Transverse colon (tissue), 4 donors: ENCODE results near the gene KIFC3. TPM values are rescaled to one million over a fixed set of nuclear protein-coding genes. Genes with fewer than 3 reads are reported as not detected.

Source experiments
- DNase-seq: peaks from one replicate; pipeline ENCODE4 v3.0.0-alpha.2; 2019
- H3K27ac ChIP-seq, 4 donors: fragments of 200-600 bp; sonication (generic); 2 replicates each; pipeline ENCODE4 v1.5.1; 2016 to 2018; ENCODE audit warnings: inconsistent platforms in 4 of 4
- H3K27me3 ChIP-seq: fragments of 200-600 bp; sonication (generic); 2 replicates; pipeline ENCODE4 v1.5.1; 2017; ENCODE audit warnings: inconsistent platforms
- H3K36me3 ChIP-seq, 4 donors: fragments of 200-600 bp; sonication (generic); 2 replicates each; pipeline ENCODE4 v1.5.1; 2017 to 2019; ENCODE audit warnings: inconsistent platforms in 4 of 4
- H3K4me1 ChIP-seq, 4 donors: fragments of 200-600 bp; sonication (generic); 2 replicates each; pipeline ENCODE4 v1.5.1; 2017 to 2020; ENCODE audit warnings: inconsistent platforms in 4 of 4
- H3K4me3 ChIP-seq, 4 donors: fragments of 200-600 bp; sonication (generic); 1 replicate in 1 of 4; 2 replicates in 3 of 4; pipeline versions ENCODE4 v1.5.1 to v1.6.1; 2017 to 2019; ENCODE audit warnings: inconsistent platforms in 4 of 4
- H3K9me3 ChIP-seq, 2 donors: fragments of 200-600 bp; sonication (generic); 2 replicates each; pipeline ENCODE4 v1.5.1; 2017 to 2019; ENCODE audit warnings: inconsistent platforms in 2 of 2
- EP300 ChIP-seq: sonication (generic); formaldehyde crosslinking; IDR thresholded peaks from one replicate; pipeline ENCODE4 v1.6.1; 2017; ENCODE audit warnings: antibody characterized with exemption, low read depth
- POLR2A ChIP-seq: fragments of 450-650 bp; IDR thresholded peaks from one replicate; pipeline ENCODE4 v1.6.1; 2016; ENCODE audit warnings: antibody characterized with exemption, mild to moderate bottlenecking, moderate library complexity
- POLR2AphosphoS5 ChIP-seq, 3 donors: sonication (generic); formaldehyde crosslinking; IDR thresholded peaks; one replicate each; pipeline ENCODE4 v1.6.1; 2016; ENCODE audit warnings: antibody characterized with exemption in 3 of 3
- WGBS, 2 donors: methylation state at CpG; one replicate each; pipeline ENCODE4 v1.1.5; 2018; ENCODE audit warnings: low coverage in 1 of 2; 5-methylcytosine and 5-hydroxymethylcytosine counted together
- in situ Hi-C, 4 donors: fragments of 200-750 bp; cut with MboI; loops; one replicate each; pipeline versions ENCODE4 v1.15.0 to v1.15.1; 2017; ENCODE audit warnings: low sequenced_read_pairs in 3 of 4, low pct_ligation_motif_present in 1 of 4, low pct_unique_long_range_greater_than_20kb in 1 of 4
- intact Hi-C: fragments of 100-400 bp; cut with DNase I; formaldehyde crosslinking; loops from one replicate; pipeline ENCODE4 v1.15.1; 2023; ENCODE audit warnings: low total_unique reads
- total RNA-seq, 4 donors: library from RNA; depleted of rRNA; stranded (reverse); fragments of >200 nt; gene quantifications; one replicate each; pipeline ENCODE4 v1.1.0, GENCODE V29; 2016
- TF ChIP-seq, protein P1 (sequence below), 5 experiments: fragments of 200-600 bp in 3 of 5; fragments of 450-650 bp in 2 of 5; sonication (generic) in 3 of 5; IDR thresholded peaks; 1 replicate in 2 of 5; 2 replicates in 3 of 5; pipeline ENCODE4 v1.5.1; 2016 to 2017; ENCODE audit warnings: antibody characterized with exemption in 5 of 5, inconsistent platforms in 3 of 5, mild to moderate bottlenecking in 2 of 5, moderate library complexity in 1 of 5

The KIFC3 gene
- total RNA-seq, 4 donors from 2014 or later: 5.2 to 46.8 (median 13.5) TPM

- Histone ChIP-seq H3K27ac (no peak overlapping the region), H3K27me3 (no peaks in the 10 kb centered on the region), H3K36me3 (no peaks in the 10 kb centered on the region), H3K4me1 (no peaks in the 10 kb centered on the region), H3K4me3 (no peak overlapping the region), H3K9me3 (no peaks in the 10 kb centered on the region)
- TF ChIP-seq POLR2A (no peak), POLR2AphosphoS5 (IDR thresholded peaks at IDR 0.05) (no peak), EP300 (no peak)
- TF ChIP-seq, protein P1, sequence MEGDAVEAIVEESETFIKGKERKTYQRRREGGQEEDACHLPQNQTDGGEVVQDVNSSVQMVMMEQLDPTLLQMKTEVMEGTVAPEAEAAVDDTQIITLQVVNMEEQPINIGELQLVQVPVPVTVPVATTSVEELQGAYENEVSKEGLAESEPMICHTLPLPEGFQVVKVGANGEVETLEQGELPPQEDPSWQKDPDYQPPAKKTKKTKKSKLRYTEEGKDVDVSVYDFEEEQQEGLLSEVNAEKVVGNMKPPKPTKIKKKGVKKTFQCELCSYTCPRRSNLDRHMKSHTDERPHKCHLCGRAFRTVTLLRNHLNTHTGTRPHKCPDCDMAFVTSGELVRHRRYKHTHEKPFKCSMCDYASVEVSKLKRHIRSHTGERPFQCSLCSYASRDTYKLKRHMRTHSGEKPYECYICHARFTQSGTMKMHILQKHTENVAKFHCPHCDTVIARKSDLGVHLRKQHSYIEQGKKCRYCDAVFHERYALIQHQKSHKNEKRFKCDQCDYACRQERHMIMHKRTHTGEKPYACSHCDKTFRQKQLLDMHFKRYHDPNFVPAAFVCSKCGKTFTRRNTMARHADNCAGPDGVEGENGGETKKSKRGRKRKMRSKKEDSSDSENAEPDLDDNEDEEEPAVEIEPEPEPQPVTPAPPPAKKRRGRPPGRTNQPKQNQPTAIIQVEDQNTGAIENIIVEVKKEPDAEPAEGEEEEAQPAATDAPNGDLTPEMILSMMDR (IDR thresholded peaks at IDR 0.05): no peak
- intact Hi-C loops: no loop called here
- no peak for DNase-seq
- WGBS, 2 donors: 90% methylated on average over 13 of the region's 14 CpGs; no CpG with 5 or more reads in 1 of the 2 donors
- in situ Hi-C loops: loop anchor here in 3 of 4 donors (25.0 kb wide), 1 partner anchor 249 kb away; the partner anchor contains the start of genes USB1 (in 3 of the 3) and ZNF319 (in 3 of the 3)
These were observed 38.8 kb downstream of the KIFC3 start for GRCh38 chr16:57763285-57764005.

- intact Hi-C loops (no loop called here), in situ Hi-C loops (loop anchor here in 3 of 4 donors (25.0 kb wide), 1 partner anchor 250 kb away; the partner anchor contains the start of genes USB1 (in 3 of the 3) and ZNF319 (in 3 of the 3))
- Histone ChIP-seq H3K4me3 (no peak overlapping the region), H3K4me1 (no peaks in the 10 kb centered on the region), H3K27ac (no peak overlapping the region), H3K9me3 (no peaks in the 10 kb centered on the region), H3K27me3 (no peaks in the 10 kb centered on the region), H3K36me3 (no peaks in the 10 kb centered on the region)
- TF ChIP-seq, protein P1 (IDR thresholded peaks at IDR 0.05): no peak
- TF ChIP-seq POLR2A (no peak), EP300 (no peak), POLR2AphosphoS5 (IDR thresholded peaks at IDR 0.05) (no peak)
- no peak for DNase-seq
- WGBS, 2 donors: 58 to 78% methylated on average over 2 to 15 of the region's 15 CpGs
These were observed 39.8 kb downstream of the KIFC3 start for GRCh38 chr16:57762365-57763040.

- no peak overlapping the region for H3K4me3 ChIP-seq
- intact Hi-C loops: no loop called here
- no peak overlapping the region for H3K27ac ChIP-seq
- no peaks in the 10 kb centered on the region for H3K9me3 ChIP-seq
- no peak for DNase-seq
- in situ Hi-C loops: loop anchor here in 3 of 4 donors (25.0 kb wide), 1 partner anchor 250 kb away; the partner anchor contains the start of genes USB1 (in 3 of the 3) and ZNF319 (in 3 of the 3)
- H3K4me1 ChIP-seq: no peaks in the 10 kb centered on the region
- TF ChIP-seq POLR2A (no peak), POLR2AphosphoS5 (IDR thresholded peaks at IDR 0.05) (no peak)
- no peaks in the 10 kb centered on the region for H3K27me3 ChIP-seq
- WGBS, 2 donors: 96% methylated on average over 12 of the region's 12 CpGs; no CpG with 5 or more reads in 1 of the 2 donors
- H3K36me3 ChIP-seq: no peaks in the 10 kb centered on the region
These were observed 40.3 kb downstream of the KIFC3 start for GRCh38 chr16:57761957-57762356.

DNA sequence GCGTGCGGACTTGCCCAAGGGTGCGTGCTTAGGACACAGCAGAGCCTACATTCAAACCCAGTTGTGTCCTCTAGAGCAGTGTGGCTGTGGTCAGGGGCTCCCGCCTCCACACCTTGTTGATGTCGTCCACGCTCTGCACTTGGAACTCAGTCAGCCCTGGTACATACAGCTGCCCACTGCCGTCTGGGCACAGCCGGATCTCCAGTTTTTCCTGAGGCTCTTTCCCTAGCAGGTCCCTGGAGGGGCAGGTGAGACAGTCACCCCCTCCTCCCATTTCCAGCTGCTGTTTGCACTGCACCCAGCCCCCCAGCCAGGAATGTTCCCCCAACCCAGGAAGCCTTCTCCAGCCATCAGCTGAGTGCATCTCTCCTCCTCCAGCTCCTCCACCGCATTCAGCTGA lies 41.0 kb downstream of the KIFC3 start:
- no peak for DNase-seq
- in situ Hi-C loops: loop anchor here in 3 of 4 donors (25.0 kb wide), 1 partner anchor 251 kb away; the partner anchor contains the start of genes USB1 (in 3 of the 3) and ZNF319 (in 3 of the 3)
- no peaks in the 10 kb centered on the region for H3K4me1 ChIP-seq
- no peak overlapping the region for H3K27ac ChIP-seq
- intact Hi-C loops: no loop called here
- TF ChIP-seq POLR2A (no peak), POLR2AphosphoS5 (IDR thresholded peaks at IDR 0.05) (no peak)
- TF ChIP-seq, protein P1 (IDR thresholded peaks at IDR 0.05): no peak
- WGBS, 2 donors: 79% methylated on average over 9 of the region's 9 CpGs; no CpG with 5 or more reads in 1 of the 2 donors
- H3K4me3 ChIP-seq: no peak overlapping the region
- H3K36me3 ChIP-seq: no peaks in the 10 kb centered on the region
- H3K9me3 ChIP-seq: no peaks in the 10 kb centered on the region
- no peaks in the 10 kb centered on the region for H3K27me3 ChIP-seq
